ENCODE data around the gene PSD4.

The PSD4 gene

DNA sequence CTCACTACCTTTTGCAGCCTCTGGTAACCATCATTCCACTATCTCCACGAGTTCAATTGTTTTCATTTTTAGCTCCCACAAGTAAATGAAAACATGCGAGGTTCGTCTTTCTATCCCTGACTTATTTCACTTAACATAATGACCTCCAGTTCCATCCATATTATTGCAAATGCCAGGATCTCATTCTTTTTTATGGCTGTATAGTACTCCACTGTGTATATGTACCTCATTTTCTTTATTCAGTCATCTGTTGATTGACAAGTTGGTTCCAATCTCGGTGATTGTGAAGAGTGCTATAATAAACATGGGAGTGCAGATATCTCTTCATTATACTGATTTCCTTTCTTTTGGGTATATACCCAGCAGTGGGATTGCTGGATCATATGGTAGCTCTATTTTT, 29.5 kb upstream of the PSD4 start:
- DNase-seq: no peak

DNA sequence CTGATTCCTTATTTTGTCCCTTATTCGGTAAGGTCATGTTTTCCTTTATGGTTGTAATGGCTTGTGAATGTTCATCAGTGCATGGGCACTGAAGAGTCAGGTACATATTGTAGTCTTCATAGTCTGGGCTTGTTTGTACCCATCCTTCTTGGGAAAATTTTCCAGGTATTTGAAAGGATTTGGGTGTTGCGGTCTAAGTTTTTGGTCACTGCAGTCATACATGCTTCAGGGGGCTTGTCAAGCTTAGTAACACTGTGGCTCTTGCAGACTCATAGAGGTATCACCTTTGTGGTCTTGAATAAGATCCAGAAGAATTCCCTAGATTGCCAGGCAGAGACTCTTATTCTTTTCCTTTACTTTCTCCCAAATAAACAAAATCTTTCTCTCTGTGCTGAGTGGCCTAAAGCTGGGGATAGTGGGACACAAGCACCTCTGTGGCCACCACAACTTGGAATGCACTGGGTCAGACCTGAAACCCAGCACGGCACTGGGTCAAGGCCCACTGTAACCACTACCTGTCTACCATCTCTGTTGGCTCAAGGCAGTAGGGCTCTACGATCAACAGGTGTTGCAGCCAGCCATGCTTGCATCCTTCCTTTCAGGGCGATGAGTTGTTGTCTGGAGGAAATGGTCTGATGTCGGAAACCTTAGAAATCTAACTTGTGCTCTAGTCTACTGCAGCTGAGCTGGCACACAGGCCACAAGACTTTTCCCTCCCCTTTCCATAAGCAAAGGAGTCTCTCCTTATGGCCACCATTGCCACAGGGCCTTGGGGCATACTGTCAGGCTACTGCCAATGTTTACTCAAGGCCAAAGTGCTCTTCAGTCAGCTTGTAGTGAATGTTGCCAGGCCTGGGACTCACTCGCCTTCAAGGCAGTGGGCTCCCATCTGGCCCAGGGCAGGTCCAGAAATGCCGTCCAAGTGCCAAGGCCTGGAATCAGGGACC, 24.9 kb upstream of the PSD4 start:
- DNase-seq: no peak

DNA sequence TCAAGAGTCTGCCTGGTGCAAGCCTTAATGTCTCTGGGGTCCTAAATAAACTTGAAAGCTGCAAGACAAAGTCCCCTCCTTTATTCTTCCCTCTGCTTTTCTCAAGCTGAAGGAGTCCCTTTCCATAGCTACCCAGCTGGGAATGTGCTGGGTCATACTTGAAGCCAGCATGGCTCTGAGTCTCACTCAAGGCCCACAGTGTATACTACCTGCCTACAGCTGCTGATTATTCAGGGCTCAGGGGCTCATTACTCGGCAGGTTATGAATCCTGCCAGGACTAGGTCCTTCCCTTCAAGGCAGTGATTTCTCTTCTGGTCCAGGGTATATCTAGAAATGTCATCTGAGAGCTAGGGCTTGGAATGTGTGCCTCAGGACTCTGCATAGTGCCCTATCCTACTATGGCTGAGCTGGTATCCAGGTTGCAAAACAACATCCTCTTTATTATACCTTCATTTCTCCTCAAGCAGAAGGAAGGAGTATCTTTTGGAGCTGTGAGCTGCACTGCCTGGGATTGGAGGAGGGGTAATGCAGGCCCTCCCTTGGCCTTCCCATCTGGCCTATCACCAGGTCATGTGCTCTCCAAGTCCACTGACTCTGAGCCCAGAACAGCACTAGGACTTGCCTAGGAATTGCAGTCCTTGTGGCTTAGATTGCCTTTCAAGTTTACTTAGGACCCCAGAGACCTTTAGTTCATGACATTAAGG, 24.1 kb upstream of the PSD4 start:
- DNase-seq: no peak

DNA sequence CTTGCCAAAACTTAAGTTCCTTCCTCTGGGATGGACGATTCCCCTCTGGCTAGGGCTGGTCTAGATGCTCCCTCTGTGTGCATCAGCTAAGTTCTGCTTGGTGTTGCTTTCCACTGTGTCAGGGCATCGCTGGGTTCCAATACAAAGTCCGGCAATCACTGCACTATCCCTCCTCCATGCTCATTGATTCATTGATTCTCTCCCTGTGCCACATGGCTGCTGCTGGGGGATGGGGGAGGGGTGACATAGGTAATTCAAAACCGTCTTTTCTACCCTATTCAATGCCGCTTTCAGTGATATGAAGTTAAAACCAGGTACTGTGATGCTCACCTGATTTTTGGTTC, 23.5 kb upstream of the PSD4 start:
- DNase-seq: no peak

DNA sequence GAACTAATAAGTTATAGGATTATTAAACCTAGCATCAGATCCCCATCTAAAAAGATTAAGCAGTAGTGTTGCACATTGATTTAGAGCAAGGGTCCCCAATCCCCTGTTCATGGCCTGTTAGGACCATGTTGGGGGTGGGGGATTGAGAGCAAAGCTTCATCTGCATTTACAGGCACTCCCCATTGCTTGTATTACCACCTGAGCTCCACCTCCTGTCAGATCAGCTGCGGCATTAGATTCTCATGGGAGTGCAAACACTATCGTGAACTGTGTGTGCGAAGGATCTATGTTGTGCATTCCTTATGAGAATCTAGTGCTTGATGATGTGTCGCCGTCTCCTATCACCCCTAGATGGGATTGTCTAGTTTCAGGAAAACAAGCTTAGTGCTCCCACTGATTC, 18.4 kb upstream of the PSD4 start:
- DNase-seq: no peak

DNA sequence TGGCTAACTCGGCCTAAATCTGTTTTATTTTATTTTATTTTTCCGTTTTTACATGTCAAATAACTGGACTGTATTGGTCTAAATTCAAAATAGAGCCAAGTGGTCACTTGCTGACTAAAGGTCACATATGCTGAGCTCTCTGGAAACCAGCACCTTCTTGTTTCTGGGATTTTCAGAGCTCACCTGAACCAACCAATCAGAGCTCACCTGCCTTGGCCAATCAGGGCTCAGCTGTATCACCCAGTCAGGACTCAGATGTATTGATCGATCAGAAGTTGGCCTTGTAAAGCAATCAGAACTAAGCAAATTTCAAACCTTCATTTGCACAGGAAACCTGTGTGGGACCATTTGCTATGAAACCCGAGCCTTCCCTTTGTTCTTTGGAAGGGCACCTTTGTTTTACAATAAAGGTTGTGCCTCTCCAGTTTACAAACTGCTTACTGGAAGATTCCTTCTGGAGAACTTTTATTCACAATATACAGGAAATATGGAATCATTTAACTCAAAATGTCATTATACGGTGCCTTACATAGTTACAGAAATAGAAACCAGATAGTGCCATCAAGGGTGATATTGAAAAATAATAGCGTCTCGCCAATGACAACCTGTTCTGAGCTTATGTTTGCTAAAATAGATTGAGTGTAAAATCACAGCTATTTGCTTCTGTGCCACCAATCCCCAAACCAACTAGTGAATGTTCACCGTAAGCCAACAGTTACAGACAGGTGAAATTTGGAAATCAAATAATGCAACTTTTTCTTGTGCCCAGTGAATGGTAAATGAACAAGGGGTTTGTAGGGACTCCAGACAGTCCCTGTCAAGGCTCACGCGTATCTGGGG, 17.3 kb upstream of the PSD4 start:
- no peak for DNase-seq

DNA sequence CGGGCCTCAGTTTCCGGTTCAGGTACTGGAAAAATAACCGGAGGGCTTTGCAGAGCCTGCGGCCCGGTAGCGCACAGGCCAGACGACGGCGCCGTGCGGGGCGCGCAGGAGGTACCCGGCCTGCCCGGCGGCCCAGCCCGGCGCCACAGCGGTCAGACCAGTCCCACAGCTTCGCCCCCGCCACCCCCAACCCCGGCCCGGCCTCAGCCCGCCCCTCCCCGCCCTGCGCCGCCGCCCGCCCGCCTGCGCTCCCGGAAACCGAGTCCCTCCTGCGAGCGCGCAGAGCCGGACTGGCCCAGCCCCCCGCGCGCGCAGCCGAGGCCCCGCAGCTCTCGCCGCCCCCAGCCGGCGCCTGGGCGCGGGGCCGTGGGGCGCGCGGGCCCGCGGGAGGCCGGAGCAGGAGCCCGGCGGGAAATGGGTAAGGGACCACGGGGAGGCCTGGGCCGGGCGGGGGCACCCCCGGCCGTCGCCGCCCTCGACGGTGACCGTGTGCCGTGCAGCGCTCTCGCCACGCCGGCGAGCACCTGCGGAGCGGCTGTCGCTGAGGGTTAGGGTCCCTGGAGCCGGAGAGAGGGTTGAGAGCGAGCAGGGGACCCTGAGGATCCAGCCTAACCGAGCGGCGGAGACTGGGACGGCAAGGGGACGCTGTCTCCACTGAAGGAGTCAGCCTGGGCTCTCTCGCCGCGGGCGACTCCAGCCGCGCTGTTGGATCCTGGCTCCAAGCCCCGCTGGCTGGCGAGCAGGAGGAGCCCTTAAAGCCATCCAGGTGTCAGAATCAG, 16.5 kb upstream of the PSD4 start:
- DNase-seq: no peak

DNA sequence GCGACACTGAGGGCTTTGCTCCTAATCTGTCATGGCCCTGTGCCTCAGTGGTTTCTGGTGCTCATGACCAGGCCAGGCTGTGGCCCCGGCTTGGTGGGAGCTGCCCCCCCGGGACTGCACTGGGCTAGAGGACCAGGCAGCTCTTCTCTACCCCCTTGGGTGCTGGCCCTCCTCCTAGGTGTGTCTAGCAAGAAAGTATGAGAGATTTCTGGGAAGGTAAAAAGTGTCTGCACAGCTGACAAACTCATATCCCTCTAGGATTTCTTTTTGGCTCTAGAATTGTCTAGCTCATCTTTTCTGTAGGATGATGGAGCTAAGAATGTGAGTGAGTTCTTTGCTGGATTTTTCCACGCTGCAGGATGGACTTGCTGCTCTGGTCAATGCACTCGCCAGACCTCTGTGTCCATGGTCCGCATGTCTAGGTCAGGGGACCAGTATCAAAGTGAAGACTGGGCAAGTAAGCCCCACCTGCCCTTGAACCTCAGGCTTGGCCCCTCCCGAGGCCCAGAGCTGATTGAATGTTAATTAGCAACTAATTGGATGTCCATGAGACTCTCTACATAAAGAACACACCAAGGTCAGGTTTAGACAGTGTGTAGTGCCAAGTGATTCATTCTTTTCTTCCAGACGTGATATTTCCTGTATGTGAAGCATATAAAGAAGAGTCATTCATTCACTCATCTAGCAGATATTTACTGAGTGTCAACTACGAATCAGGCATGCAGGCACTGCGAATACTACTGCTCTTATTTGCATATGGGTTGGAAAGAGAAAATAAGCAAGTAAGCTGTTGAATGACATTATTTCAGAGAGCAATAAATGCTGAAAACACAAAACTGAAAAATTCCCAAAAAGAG, 15.6 kb upstream of the PSD4 start:
- DNase-seq: peak; percentile 31

DNA sequence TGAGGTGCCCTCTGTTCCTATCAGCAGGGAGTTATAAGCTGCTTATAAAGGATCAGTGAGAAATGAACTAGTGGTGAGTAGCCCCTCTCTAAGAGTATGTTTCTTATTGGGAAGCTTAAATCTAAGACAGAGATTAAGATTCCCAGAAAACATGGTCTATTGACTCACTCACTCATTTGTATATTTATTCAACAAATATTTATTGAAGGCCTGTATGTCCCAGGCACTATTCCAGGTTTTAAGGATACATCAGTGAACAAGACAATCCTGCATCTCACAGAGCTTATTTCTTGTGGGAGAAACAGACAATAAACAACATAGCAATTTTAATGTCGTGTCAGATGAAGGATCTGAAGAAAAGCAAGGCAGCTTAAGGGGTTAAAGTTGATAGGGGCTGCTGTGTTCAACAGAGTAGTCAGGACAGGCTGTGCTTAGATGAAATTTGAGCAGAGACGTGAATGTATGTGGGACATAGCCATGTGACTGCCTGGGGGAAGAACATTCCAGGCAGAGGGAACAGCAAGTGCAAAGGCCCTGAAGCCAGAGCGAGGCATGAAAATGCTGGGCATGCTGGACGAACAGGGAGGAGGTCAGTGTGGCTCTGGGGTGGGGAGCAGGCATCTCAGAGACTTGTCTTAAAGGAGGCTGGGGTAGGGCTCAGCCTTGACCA, 14.8 kb upstream of the PSD4 start:
- no peak for DNase-seq

DNA sequence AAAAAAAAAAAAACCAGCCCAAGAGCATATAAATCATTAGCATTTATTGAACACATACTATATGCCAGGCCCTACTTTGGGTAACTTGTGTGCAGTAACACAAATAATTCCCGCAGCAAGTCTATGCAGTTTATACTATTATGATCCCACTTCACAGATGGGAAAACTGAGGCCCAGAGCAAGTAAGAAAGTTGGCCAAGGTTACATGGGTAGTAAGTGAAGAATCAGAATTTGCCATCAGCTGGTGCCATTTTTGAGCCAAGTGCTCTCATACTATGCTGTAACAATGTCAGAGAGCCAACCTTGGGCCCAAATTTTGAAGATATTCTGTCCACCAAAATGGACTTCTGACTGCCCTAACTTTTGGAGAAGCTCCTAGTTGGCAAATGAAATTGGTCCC, 13.5 kb upstream of the PSD4 start:
- DNase-seq: no peak

DNA sequence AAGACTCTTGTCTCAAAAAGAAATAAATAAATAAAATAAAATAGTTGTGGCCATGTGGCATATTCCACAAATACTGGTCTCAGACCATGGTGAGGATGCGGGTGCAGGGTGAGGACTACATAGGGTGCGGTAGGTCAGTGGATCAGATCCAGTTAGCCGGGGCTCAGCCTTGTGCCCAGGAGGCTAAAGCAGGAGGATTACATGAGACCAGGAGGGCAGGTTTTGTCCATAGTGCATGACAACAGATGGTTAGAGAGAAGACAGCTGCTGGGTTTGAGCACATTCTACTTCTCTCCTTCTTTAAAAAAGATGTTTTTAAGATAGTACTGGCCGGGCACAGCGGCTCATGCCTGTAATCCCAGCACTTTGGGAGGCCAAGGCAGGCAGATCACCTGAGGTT, 12.8 kb upstream of the PSD4 start:
- no peak for DNase-seq

DNA sequence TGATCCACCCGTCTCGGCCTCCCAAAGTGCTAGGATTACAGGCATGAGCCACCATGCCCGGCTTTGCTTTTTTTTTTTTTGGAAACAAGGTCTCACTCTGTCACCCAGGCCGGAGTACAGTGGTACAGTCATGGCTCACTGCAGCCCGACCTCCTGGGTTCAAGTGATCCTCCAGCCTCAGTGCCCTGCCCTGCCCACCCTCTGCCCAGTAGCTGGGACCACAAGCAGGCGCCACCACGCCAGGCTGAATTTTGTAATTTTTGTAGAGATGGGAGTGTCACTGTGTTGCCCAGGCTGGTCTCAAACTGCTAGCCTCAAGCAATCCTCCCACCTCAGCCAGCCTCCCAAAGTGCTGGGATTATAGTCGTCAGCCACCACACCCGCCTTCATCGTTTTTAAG, 11.6 kb upstream of the PSD4 start:
- no peak for DNase-seq

DNA sequence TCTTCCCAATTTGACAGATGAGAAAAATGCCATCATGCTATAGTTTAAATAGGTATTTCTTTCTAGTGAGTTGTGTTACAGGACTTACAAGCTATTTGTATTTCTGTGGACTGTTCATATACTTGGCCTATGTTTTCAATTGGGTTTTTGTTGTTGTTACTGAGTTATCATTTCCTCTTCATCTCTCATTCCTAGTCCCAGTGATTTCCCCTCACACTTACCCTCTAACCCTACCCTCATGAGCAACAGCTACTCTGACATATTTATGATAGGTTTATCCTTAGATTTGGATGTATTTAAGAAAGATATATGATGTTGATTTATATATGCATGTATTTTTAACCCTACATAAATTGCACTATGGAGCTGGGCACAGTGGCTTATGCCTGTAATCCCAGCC, 10.9 kb upstream of the PSD4 start:
- DNase-seq: no peak

DNA sequence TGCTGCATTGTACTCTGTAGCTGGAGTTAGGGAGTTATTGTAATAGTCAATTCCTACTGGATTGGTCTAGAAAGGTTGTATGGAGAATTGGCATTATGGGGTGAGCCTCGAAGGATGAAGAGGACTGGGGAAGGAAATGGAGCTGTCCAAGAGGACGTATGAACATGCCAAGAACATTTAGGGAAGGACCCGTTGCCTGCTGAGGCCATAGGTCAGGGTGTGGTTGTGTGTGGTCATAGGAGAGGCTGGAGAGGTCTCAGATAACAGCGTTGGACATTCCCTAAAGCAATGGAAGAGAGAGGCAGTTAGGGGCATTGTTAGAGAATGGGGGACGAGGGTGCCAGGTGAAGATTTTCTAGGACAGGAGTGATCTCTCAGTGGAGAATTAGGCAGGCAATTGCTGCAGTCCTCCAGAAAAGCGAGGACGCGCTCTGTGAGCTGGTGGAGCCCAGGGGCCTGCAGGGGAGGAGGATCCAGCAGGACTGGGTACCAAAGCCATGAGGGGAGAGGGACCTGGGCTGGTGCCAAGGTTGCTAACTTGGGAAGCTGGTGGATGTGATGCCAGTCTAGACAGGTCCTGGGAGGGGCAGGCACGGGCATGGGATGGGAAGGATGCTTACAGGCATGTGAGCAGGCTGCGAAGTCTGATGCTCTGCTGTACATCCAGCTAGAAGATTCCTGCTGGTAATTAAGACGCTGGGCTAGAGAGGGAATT, 9.4 kb upstream of the PSD4 start:
- no peak for DNase-seq

DNA sequence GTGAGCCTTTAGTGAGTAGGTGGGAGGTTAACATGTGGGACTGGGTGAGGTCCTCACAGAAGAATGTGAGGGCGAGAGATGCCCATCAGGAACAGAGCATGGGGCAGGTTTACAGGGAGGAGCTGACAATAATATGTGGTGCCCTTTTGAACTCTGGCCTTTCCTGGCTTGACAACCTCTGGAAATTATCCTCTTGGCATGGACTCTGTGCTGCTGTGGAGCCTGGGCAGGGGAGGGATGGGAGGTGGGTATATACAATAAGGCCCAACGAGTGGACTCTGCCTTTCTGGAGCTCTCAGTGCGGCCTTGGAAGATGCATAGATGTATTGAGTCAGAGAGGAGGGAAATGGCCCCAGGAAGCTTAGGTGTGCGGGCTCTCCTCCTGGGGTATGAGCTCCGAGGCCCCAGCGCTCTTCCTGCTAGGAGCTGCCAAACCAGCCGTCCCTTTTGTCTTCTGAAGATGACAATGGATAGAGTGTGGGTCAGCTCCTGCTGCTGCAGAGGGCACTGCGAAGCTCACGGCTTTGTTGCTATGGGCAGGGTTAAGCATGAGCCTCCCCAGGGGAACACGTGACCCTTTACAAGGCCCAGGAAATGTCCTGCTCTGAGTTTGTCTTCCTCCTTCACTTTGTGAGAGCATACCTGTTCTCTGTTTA, 8.7 kb upstream of the PSD4 start:
- no peak for DNase-seq

DNA sequence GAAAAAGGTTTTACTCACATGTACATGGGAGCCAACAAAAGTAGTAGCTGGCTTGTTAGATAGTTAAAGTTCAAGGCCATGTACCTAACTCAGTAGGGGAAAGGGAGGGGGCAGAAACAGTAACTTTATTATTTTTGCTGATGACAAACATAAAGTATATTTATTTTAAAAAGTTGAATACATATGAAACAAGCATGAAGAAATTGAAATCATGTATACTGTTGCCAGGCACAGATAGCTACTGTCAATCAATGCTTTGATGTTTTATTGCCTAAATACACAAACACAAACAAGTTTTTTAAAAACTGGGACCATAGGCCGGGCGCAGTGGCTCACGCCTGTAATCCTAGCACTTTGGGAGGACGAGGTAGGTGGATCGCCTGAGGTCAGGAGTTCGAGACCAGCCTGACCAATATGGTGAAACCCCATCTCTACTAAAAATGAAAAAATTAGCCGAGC, 7.6 kb upstream of the PSD4 start:
- no peak for DNase-seq

DNA sequence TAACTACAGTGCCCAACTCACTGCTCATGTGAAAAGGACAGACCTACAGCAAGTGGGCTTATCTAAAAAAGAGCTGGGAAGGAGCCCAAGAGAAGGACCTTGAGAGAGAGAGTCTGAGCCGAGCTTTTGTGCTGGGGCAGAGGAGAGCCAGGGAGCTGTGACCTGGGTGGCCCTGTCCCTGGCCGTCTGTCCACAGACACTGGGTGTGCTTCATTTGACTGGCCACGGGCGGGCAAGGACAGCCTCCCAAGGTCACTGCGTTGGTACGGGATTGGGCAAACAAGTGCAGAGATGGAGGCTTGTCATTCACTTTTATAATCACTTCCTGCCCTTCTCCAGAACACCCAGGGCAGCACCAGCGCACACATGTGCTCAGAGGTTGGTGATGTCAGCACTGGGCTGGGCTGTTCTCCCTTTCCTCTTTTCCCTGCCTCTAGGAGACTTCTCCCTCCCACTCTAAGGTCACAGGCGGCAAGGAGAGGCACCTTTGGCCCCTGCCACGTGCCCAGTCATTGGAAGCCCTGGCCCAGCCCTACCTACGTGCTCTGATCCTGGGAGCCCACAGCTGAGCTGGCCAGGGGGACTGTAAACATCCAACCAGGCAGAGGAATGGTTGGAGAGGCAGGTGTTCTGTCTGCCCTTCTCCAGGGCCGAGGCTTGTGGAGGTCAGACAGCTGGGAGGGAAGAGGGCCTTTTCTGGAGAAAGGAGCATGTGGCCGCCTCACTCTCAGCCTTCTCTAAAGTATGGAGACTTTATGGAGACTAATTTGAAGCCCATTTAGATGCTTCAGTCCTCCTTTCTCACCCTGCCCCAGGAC, 6.4 kb upstream of the PSD4 start:
- no peak for DNase-seq

DNA sequence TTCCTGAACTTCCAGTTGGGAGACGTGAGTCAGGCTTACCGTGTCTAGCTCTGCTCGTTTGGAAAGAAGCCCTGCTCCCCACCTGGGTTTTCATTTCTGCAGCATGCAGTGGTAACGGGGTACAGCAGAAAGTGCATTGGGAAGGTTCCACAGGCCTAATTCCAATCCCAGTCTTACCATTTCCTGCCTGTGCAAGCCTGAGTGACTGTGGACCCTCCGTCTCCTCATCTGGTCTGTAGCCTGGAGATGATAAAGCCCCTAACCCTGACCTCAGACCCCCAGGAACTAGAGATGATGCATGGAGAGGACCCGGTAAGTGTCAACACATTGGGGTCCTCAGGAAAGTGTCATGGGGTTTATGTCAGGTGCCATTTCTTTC, 5.8 kb upstream of the PSD4 start:
- DNase-seq: no peak

DNA sequence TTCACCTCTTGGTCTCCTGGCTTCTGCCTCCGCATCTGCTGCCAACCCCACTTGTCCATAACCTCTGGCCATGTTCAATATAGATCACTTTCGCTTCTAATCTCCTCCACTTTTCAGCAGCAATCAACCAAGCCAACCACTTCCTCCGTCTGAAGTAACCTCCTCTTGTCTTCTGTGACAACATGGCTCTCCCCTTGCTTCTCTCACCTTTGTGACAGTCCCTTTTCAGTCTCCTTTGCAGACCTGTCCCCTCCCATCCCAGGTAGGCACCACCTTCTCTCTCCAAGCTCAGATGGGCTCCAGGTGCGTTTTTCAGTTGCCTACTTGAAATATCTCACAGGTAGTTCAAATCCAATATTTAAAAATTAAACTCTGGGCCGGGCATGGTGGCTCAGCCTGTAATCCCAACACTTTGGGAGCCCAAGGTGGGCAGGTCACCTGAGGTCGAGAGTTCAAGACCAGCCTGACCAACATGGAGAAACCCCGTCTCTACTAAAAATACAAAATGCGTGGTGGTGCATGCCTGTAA, 4.7 kb upstream of the PSD4 start:
- no peak for DNase-seq
